Stimulated activated CD4-positive, alpha-beta T cell treated with anti-CD3 and anti-CD28 coated beads, Interleukin-12 subunit alpha, Interleukin-12 subunit beta, amount 100 ng/mL, for 48 hours (primary cell): ENCODE results near the gene RPL28.

Experiments
- DNase-seq, 3 donors: peaks; one replicate each; pipeline ENCODE4 v3.0.0-alpha.2; 2020; ENCODE audit warnings: low read depth in 2 of 3, low spot score in 1 of 3

Gene RPL28

DNA sequence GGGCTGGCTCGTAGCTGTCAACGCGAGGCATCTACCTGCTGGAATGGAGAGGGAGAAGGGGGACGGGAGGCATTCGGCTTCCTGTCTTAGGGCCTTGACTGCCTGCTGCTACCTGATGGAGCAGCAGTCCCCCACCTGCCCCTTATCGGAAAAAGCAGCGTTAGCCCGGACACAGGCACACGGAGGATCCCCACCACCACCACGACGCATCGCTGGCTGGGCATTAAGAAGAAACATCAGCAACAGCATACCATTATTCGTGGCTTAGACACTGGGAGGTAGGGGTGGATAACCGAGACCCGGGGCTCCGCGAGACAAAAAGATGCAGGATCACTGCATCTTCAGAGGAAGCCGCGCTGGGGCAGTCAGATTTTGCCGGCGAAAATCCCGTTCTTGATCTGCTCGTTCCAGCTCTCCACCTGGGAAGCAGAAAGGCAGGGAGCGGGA lies 32.4 kb upstream of the RPL28 start:
- DNase-seq: no peak

- peak in 1 of 3 donors; percentile 58 for DNase-seq
Measured at GRCh38 chr19:55353803-55354697, 31.7 kb upstream of the RPL28 start.

- DNase-seq: no peak
Measured at GRCh38 chr19:55354698-55355212, 31.0 kb upstream of the RPL28 start, which contains the start of gene COX6B2. Gene COX6B2 (minus strand): TSS chr19:55354719. CDS start chr19:55354521, 198 bp downstream.

DNA sequence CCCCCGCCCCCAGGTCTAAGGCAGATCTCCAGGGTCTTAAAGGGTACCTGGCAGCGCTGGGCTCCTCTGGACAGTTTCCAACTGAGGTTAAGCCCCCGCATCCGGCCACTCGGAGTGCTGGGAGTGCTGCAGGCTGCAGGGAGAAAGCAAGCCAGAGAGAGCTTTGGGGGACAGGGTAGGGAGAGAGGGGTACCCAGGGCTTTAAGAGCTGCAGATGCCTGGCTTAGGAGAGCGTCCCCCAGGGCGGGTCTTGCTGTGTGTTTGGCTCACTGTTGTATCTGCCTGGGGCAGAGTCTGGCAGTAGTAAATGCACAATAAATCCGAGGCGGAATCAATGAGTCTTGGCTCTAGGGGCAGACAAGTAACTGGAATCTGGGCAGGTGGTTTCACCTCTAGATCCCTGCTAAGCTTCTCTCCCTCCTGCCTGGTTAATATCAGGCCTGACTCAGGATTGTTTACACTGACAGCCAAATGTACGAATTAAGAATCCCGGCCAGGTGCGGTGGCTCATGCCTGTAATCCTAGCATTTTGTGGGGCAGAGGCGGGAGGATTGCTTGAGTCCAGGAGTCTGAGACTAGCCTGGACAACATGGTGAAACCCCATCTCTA lies 30.4 kb upstream of the RPL28 start:
- no peak for DNase-seq

DNA sequence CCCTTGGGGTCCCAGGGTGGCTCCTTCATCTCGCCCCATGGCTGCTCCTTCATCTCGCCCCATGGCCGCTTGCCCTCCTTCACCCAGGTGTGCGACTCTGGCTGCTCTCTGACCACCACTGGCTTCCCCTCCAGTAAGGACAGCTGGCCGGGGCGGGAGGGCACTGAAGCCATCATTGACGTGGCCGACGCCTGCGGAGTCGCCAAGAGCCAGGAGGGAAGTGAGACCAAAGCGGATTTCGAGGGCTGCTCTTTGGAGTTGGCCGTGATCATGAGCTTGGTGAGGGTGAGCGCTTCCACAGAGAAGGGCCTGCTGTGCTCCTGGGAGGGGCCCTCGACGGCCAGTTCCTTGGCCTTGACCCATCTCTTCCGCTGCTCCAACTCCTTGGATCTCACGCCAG lies 27.2 kb upstream of the RPL28 start:
- no peak for DNase-seq

DNA sequence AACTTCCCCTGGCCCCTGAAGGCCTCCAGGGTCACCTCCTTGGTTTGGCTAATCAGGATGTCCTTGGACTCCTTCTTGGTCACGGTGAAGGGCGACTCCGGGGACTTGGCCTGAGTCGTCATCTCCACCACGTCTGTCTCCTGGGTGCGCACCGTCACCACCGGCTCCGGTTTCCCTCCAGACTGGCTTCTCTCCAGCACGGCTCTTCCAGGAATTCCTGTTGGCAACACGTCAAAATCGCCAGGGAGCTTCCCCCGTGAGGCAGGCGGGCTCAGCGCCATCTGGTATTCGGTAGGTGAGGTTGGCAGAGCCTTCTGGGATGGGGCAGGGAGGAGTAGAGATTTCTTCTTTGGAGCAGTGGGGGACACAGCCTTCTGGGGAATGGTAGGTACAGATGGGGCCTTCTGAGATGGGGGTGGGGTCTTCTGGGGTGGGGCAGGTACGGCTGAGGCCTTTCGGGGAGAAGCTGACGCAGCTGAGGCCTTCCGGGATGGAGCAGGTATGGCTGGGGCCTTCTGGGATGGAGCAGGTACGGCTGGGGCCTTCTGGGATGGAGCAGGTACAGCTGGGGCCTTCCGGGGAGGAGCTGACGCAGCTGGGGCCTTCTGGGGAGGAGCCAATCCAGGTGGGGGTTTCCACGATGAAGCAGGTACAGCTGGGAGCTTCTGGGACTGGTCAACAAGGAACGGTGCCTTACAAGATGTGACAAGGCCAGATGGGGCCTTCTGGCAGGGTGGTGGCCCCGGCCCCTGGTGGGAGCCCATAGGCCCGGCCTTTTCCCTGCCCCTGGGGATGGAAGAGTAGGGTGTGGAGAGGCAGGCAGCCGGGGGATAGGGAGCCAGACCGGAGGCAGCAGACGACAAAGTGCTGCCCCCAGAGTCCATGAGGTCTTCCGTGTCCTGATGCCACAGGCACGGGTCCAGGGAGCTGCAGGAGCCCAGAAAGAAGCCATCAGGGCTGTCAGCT lies 26.5 kb upstream of the RPL28 start:
- no peak for DNase-seq

- no peak for DNase-seq
Measured at GRCh38 chr19:55360902-55361301, 24.8 kb upstream of the RPL28 start.

GRCh38 chr19:55362174-55362989 lies 23.4 kb upstream of the RPL28 start:
- no peak for DNase-seq

- DNase-seq: no peak
Measured at GRCh38 chr19:55362990-55363716, 22.6 kb upstream of the RPL28 start, which contains the start of gene GARIN5B. Gene GARIN5B (minus strand): TSS chr19:55363260. CDS start chr19:55363066, 194 bp downstream.

GRCh38 chr19:55365245-55365644 lies 20.5 kb upstream of the RPL28 start:
- DNase-seq: no peak

- no peak for DNase-seq
Measured at GRCh38 chr19:55365964-55366363, 19.8 kb upstream of the RPL28 start.

- DNase-seq: no peak
Measured at GRCh38 chr19:55366790-55367189, 18.9 kb upstream of the RPL28 start.

GRCh38 chr19:55368106-55368505 lies 17.6 kb upstream of the RPL28 start:
- DNase-seq: no peak

GRCh38 chr19:55368701-55369563 lies 16.8 kb upstream of the RPL28 start:
- DNase-seq: no peak

DNA sequence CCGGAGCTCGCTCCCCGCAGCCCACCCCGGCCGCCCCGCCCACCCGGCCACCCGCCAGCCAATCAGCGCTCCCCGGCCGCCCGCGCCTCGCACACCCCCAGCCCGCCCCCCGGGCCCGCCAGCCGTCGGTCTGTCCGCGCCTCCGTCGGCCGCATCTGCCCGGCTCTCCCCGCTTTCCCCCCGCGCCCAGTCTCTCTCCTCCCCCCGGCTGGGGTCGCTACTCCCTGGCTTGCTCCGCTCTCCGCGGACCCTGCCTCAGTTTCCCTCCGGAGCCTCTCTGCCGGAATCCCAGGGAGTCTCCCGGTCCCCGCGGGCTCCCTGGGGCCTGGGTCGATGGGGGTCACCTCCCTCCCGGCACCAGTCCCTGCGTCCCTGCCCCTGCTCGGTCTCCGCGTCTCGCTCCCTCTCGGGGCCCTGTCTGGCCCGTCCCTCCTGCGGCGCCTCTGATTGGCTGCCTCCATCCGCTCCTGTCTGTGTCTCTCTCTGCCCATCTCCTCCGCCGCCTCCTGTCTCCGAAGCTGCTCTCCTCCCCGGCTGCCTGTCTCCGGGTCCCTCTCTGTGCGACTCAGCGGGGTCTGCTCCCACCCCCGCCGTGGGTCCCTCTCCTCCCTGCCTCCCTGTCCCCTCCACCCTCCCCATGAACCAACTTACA lies 16.0 kb upstream of the RPL28 start:
- DNase-seq: no peak

DNA sequence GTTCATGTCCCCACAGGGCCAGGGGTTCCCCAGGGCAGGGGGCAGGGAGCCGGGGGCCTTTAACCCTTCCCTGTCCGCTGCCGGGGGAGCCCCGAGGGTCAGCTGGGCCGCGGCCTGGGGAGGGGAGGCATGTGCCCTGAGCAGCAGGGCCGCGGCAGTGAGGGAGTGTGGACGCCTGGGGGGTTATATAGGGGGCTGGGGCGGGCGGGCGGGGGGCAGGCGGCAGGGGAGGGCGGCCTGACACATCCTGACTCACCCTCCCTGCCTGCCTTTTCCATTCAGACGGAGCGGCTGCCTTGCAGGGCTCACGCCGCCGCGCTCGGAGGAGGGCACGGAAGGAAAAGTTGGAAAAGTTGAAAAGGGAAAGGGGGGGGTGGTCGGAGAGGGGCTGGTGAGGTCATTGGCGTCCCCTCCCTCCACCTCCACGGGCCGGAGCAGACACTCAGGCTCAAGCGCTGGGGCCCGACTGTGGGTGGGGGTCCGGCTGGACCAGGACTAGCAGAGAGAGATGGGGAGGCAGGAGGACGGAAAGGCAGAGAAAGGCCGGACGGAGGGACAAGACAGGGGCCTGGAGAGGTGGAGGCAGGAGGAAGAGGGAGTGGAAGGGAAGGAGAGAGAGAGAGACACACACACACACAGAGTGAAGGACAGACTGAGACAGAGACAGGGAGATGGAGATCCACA lies 15.3 kb upstream of the RPL28 start, which contains the start of gene IL11:
Gene IL11, minus strand, starts transcription at position 159 of the 684 bp plus-strand sequence. Its CDS starts 153 bp downstream, at position 6.
- DNase-seq: no peak
